ENCODE results near the gene CADPS2.

DNA sequence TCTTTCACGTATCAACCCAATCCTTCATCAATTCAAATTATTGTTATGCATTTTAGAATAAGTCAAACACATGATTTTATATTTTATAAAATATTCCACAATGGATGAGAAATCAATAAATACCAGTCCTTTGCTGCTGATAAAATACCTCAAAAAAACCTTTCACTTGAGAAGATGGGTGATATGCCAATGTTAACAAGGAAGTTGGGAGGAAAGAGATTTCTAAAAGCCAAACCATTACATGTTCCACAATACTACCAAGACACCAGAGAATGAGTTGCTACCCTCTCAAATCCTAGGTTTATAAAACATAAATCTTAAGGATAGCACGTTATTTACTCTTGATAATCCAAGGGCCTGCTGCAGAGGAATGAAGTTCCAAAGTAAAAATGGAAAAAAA lies 201.8 kb downstream of the CADPS2 start:
- TF ChIP-seq, protein P1, sequence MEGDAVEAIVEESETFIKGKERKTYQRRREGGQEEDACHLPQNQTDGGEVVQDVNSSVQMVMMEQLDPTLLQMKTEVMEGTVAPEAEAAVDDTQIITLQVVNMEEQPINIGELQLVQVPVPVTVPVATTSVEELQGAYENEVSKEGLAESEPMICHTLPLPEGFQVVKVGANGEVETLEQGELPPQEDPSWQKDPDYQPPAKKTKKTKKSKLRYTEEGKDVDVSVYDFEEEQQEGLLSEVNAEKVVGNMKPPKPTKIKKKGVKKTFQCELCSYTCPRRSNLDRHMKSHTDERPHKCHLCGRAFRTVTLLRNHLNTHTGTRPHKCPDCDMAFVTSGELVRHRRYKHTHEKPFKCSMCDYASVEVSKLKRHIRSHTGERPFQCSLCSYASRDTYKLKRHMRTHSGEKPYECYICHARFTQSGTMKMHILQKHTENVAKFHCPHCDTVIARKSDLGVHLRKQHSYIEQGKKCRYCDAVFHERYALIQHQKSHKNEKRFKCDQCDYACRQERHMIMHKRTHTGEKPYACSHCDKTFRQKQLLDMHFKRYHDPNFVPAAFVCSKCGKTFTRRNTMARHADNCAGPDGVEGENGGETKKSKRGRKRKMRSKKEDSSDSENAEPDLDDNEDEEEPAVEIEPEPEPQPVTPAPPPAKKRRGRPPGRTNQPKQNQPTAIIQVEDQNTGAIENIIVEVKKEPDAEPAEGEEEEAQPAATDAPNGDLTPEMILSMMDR (IDR thresholded peaks at IDR 0.05), result no peak
- TF ChIP-seq POLR2A (IDR thresholded peaks at IDR 0.05; ENCODE audit: low read depth) (no peak), EP300 (IDR thresholded peaks at IDR 0.05) (no peak)
